BE2C (cell line): ENCODE measurements around the gene MLXIP.

Experiments
- DNase-seq: peaks from one replicate; pipeline ENCODE4 v3.0.0-alpha.2; 2020
- H3K27me3 ChIP-seq: fragments of 250-450 bp; sonication (Bioruptor Pico); 2 replicates; pipeline ENCODE4 v1.5.1; 2020; ENCODE audit warnings: mild to moderate bottlenecking
- H3K36me3 ChIP-seq: fragments of 250-450 bp; sonication (Bioruptor Pico); 2 replicates; pipeline ENCODE4 v1.5.1; 2020; ENCODE audit warnings: mild to moderate bottlenecking
- H3K4me1 ChIP-seq: fragments of 250-450 bp; sonication (Bioruptor Pico); 2 replicates; pipeline ENCODE4 v1.5.1; 2020
- H3K4me3 ChIP-seq: 2 replicates; pipeline ENCODE4 v1.5.1; 2011; ENCODE audit warnings: low read depth, low read length
- H3K9me3 ChIP-seq: fragments of 250-450 bp; sonication (Bioruptor Pico); 2 replicates; pipeline ENCODE4 v1.5.1; 2020
- CTCF ChIP-seq: IDR thresholded peaks from 2 replicates; pipeline ENCODE4 v1.5.1; 2012; ENCODE audit warnings: mild to moderate bottlenecking, low read depth, low read length

The MLXIP gene

GRCh38 chr12:122057769-122058168 is 20.8 kb upstream of the MLXIP start:
- TF ChIP-seq CTCF: no peak
- peaks cover 3% of the 10 kb centered on the region; the same call in 1 of the 2 replicates for H3K4me1 ChIP-seq
- peaks cover 57% of the 10 kb centered on the region for H3K36me3 ChIP-seq
- no peaks in the 10 kb centered on the region for H3K9me3 ChIP-seq
- H3K27me3 ChIP-seq: no peaks in the 10 kb centered on the region
- H3K4me3 ChIP-seq: no peak overlapping the region
- DNase-seq: no peak

- peaks cover 9% of the 10 kb centered on the region for H3K4me1 ChIP-seq
- H3K36me3 ChIP-seq: peaks cover 57% of the 10 kb centered on the region
- DNase-seq: no peak
- no peaks in the 10 kb centered on the region for H3K27me3 ChIP-seq
- H3K9me3 ChIP-seq: no peaks in the 10 kb centered on the region
- no peak for TF ChIP-seq CTCF
- H3K4me3 ChIP-seq: no peak overlapping the region
Measured at GRCh38 chr12:122058549-122059149, 19.9 kb upstream of the MLXIP start.

GRCh38 chr12:122059203-122059960 is 19.2 kb upstream of the MLXIP start:
- Histone ChIP-seq H3K4me3 (no peak overlapping the region), H3K27me3 (no peaks in the 10 kb centered on the region), H3K9me3 (no peaks in the 10 kb centered on the region), H3K4me1 (peaks cover 14% of the 10 kb centered on the region), H3K36me3 (peaks cover 57% of the 10 kb centered on the region)
- no peak for DNase-seq
- no peak for TF ChIP-seq CTCF

- Histone ChIP-seq H3K9me3 (no peaks in the 10 kb centered on the region), H3K4me3 (no peak overlapping the region), H3K27me3 (no peaks in the 10 kb centered on the region), H3K36me3 (peaks cover 50% of the 10 kb centered on the region), H3K4me1 (peaks cover 18% of the 10 kb centered on the region)
- no peak for DNase-seq
- TF ChIP-seq CTCF: no peak
Measured at GRCh38 chr12:122060081-122060501, 18.5 kb upstream of the MLXIP start.

GRCh38 chr12:122061253-122061652 is 17.3 kb upstream of the MLXIP start:
- peaks cover 39% of the 10 kb centered on the region for H3K36me3 ChIP-seq
- H3K4me3 ChIP-seq: no peak overlapping the region
- H3K9me3 ChIP-seq: no peaks in the 10 kb centered on the region
- no peak for TF ChIP-seq CTCF
- no peak for DNase-seq
- H3K4me1 ChIP-seq: peaks cover 21% of the 10 kb centered on the region
- H3K27me3 ChIP-seq: no peaks in the 10 kb centered on the region
